Sigmoid colon (tissue), 4 donors: ENCODE results near the gene CYBB.

Experiments used
- CTCF ChIP-seq, 4 experiments: fragments of 450-650 bp in 3 of 4; fragments of 200-600 bp in 1 of 4; IDR thresholded peaks; one replicate each; pipeline ENCODE4 v1.5.1; 2016 to 2019; ENCODE audit warnings: antibody characterized with exemption in 4 of 4, mild to moderate bottlenecking in 3 of 4, moderate library complexity in 2 of 4
- EP300 ChIP-seq, 4 donors: sonication (generic); formaldehyde crosslinking; IDR thresholded peaks; one replicate each; pipeline ENCODE4 v1.6.1; 2017; ENCODE audit warnings: antibody characterized with exemption in 4 of 4
- POLR2A ChIP-seq, 2 donors: fragments of 450-650 bp; IDR thresholded peaks; one replicate each; pipeline ENCODE4 v1.6.1; 2016; ENCODE audit warnings: antibody characterized with exemption in 2 of 2, mild to moderate bottlenecking in 2 of 2, moderate library complexity in 2 of 2
- POLR2AphosphoS5 ChIP-seq, 4 donors: sonication (generic); formaldehyde crosslinking; IDR thresholded peaks; one replicate each; pipeline ENCODE4 v1.6.1; 2017; ENCODE audit warnings: antibody characterized with exemption in 4 of 4

DNA sequence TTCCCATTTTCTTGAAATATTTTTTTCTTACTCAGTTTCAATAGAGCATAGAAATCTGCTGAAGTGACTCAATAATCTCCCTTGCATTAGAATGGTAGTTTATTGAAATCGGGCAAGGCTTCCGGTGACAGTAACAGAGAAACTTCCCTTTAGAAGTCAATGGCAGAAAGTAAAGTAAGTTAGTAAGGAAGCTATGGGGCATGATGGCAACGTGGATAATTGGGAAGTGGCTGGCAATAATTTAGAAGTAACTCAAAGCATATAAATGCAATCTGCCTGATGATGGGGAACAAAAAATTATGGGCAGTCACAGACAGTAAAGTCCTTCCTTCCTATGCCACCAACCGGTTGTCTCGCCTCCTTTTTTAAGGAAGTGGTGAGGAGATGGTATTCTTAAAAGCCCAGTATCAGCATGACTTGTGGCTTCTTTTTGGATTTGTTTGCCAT lies 7.6 kb downstream of the CYBB start:
- TF ChIP-seq CTCF (IDR thresholded peaks at IDR 0.05): no peak
- TF ChIP-seq POLR2A (IDR thresholded peaks at IDR 0.05): no peak
- no peak for TF ChIP-seq POLR2AphosphoS5 (IDR thresholded peaks at IDR 0.05)
- no peak for TF ChIP-seq EP300 (IDR thresholded peaks at IDR 0.05)
